GM21717 (cell line): Measurements from ENCODE around the gene NTRK3.
"Not testable (repeated sequence)": the region's sequence is repeated elsewhere in the genome, so short reads cannot be mapped to it uniquely, and the experiment has no call there.

Experiments
- ATAC-seq: cut with Tn5 transposase; IDR thresholded peaks from one replicate; pipeline ENCODE4 v1.9.1; 2021; ENCODE audit warnings: mild to moderate bottlenecking, moderate library complexity; ENCODE audit not compliant: unreplicated experiment

The NTRK3 gene

GRCh38 chr15:87850916-87851315 is 405.6 kb downstream of the NTRK3 start:
- no peak for ATAC-seq

- no peak for ATAC-seq
Measured at GRCh38 chr15:87849181-87849580, 407.4 kb downstream of the NTRK3 start.

GRCh38 chr15:87848012-87848411 is 408.5 kb downstream of the NTRK3 start:
- no peak for ATAC-seq

GRCh38 chr15:87846746-87847145 is 409.8 kb downstream of the NTRK3 start:
- ATAC-seq: no peak

GRCh38 chr15:87843312-87843711 is 413.2 kb downstream of the NTRK3 start:
- ATAC-seq: no peak

- no peak for ATAC-seq
Measured at GRCh38 chr15:87841426-87841998, 415.0 kb downstream of the NTRK3 start.

GRCh38 chr15:87835830-87836229 is 420.7 kb downstream of the NTRK3 start:
- not testable (repeated sequence) for ATAC-seq

GRCh38 chr15:87833333-87833732 is 423.2 kb downstream of the NTRK3 start:
- ATAC-seq: not testable (repeated sequence)

GRCh38 chr15:87829332-87830050 is 427.0 kb downstream of the NTRK3 start:
- no peak for ATAC-seq

- ATAC-seq: no peak
Measured at GRCh38 chr15:87828608-87829007, 427.9 kb downstream of the NTRK3 start.

- no peak for ATAC-seq
Measured at GRCh38 chr15:87827131-87827530, 429.4 kb downstream of the NTRK3 start.

GRCh38 chr15:87826119-87826747 is 430.3 kb downstream of the NTRK3 start:
- no peak for ATAC-seq

GRCh38 chr15:87818756-87819155 is 437.8 kb downstream of the NTRK3 start:
- ATAC-seq: no peak

GRCh38 chr15:87817553-87817952 is 439.0 kb downstream of the NTRK3 start:
- no peak for ATAC-seq

- no peak for ATAC-seq
Measured at GRCh38 chr15:87816811-87817210, 439.7 kb downstream of the NTRK3 start.

- ATAC-seq: no peak
Measured at GRCh38 chr15:87816016-87816415, 440.5 kb downstream of the NTRK3 start.
